Measurements from ENCODE around the gene MRPL11. TPM values are rescaled to one million over a fixed set of nuclear protein-coding genes. Genes with fewer than 3 reads are reported as not detected.
A peak's percentile ranks its signal among the peaks of the same experiment; 100 is the strongest.
"Not testable (repeated sequence)": the region's sequence is repeated elsewhere in the genome, so short reads cannot be mapped to it uniquely, and the experiment has no call there.

MRPL11 gene
- total and polyA plus RNA-seq, 2 experiments from 2014 or later, result 139 to 237 TPM

GRCh38 chr11:66432597-66432996, 6.1 kb downstream of the MRPL11 start (continued):
- no peak for TF ChIP-seq ZNF331 (CRISPR knock-in tag; IDR thresholded peaks at IDR 0.05; ENCODE audit: low read depth)
- no peak for TF ChIP-seq EZH2 (IDR thresholded peaks at IDR 0.05; ENCODE audit: low read depth, unreplicated experiment)
- TF ChIP-seq POLR2AphosphoS5 (IDR thresholded peaks at IDR 0.05; ENCODE audit: low read depth), result no peak

GRCh38 chr11:66431871-66432329, 6.7 kb downstream of the MRPL11 start:
- not testable (repeated sequence) for H4K20me1 ChIP-seq (replicated peaks; ENCODE audit: insufficient read depth); H3K27ac Mint-ChIP-seq; H3K4me2 ChIP-seq; H3K9me3 Mint-ChIP-seq; H3F3A ChIP-seq (replicated peaks; ENCODE audit: low read depth); H3K4me1 Mint-ChIP-seq; H3K27me3 Mint-ChIP-seq (ENCODE audit: insufficient read depth, low read depth, poor library complexity); H3K9me2 ChIP-seq (ENCODE audit: insufficient read depth); H3K4me3 ChIP-seq; DNase-seq (ENCODE audit: low spot score); H2AFZ ChIP-seq; H3K27me3 ChIP-seq (ENCODE audit: insufficient read depth); H3K4me1 ChIP-seq (ENCODE audit: insufficient read depth); ATAC-seq; H3K4me3 Mint-ChIP-seq; H3K79me2 ChIP-seq (replicated peaks; ENCODE audit: insufficient read depth)
- H3K36me3 Mint-ChIP-seq (ENCODE audit: low read depth), result peaks cover 35% of the 10 kb centered on the region
- H3K36me3 ChIP-seq (ENCODE audit: insufficient read depth), result peaks cover 11% of the 10 kb centered on the region; the same call in 1 of the 2 replicates
- H3K27ac ChIP-seq (ENCODE audit: low read depth), result peak overlapping the region; percentile 59; the same call in 1 of the 2 replicates

GRCh38 chr11:66431287-66431686, 7.4 kb downstream of the MRPL11 start:
- H3K27me3 Mint-ChIP-seq (ENCODE audit: insufficient read depth, low read depth, poor library complexity); H3K4me1 Mint-ChIP-seq; H3K4me2 ChIP-seq; H3K4me3 ChIP-seq; H2AFZ ChIP-seq; H3K4me1 ChIP-seq (ENCODE audit: insufficient read depth); ATAC-seq; H3K9me2 ChIP-seq (ENCODE audit: insufficient read depth); H3K9me3 Mint-ChIP-seq; H3K27ac Mint-ChIP-seq; H3K4me3 Mint-ChIP-seq; H3K27me3 ChIP-seq (ENCODE audit: insufficient read depth); H3F3A ChIP-seq (replicated peaks; ENCODE audit: low read depth); H4K20me1 ChIP-seq (replicated peaks; ENCODE audit: insufficient read depth); H3K79me2 ChIP-seq (replicated peaks; ENCODE audit: insufficient read depth); DNase-seq (ENCODE audit: low spot score): not testable (repeated sequence)
- Histone ChIP-seq H3K36me3 (ENCODE audit: insufficient read depth) (peaks cover 11% of the 10 kb centered on the region; the same call in 1 of the 2 replicates), H3K27ac (ENCODE audit: low read depth) (0 out of 2 replicates have a peak overlapping the region, but pooled peaks have one; percentile 59)
- H3K36me3 Mint-ChIP-seq (ENCODE audit: low read depth), result peaks cover 29% of the 10 kb centered on the region

GRCh38 chr11:66429983-66430602, 8.6 kb downstream of the MRPL11 start:
- no peak overlapping the region for H3K4me2 ChIP-seq
- no peak overlapping the region for H3K27ac ChIP-seq (ENCODE audit: low read depth)
- Mint-ChIP-seq H3K9me3 (no peaks in the 10 kb centered on the region; the same call in 2 of the 3 replicates), H3K27me3 (ENCODE audit: insufficient read depth, low read depth, poor library complexity) (peaks cover 5% of the 10 kb centered on the region), H3K36me3 (ENCODE audit: low read depth) (peaks cover 17% of the 10 kb centered on the region), H3K4me1 (no peaks in the 10 kb centered on the region), H3K4me3 (no peak overlapping the region; the same call in 2 of the 3 replicates), H3K27ac (no peak overlapping the region)
- TF ChIP-seq CTCF (conservative IDR thresholded peaks at IDR 0.05; ENCODE audit: low read depth in 2 of 2) (peak; percentile 92 to 95), NANOG (IDR thresholded peaks at IDR 0.05; ENCODE audit: borderline replicate concordance) (no peak)
- H3K27me3 ChIP-seq (ENCODE audit: insufficient read depth), result no peaks in the 10 kb centered on the region
- H4K20me1 ChIP-seq (replicated peaks; ENCODE audit: insufficient read depth), result peaks cover 4% of the 10 kb centered on the region; the same call in 1 of the 2 replicates
- H3F3A ChIP-seq (replicated peaks; ENCODE audit: low read depth), result peaks cover 9% of the 10 kb centered on the region
- H3K79me2 ChIP-seq (replicated peaks; ENCODE audit: insufficient read depth), result no peaks in the 10 kb centered on the region
- DNase-seq (ENCODE audit: low spot score), result peak; percentile 94
- no peak overlapping the region for H3K4me3 ChIP-seq
- peaks cover 3% of the 10 kb centered on the region; the same call in 1 of the 2 replicates for H3K36me3 ChIP-seq (ENCODE audit: insufficient read depth)
- peak; percentile 98 for ATAC-seq
- no peaks in the 10 kb centered on the region for H3K4me1 ChIP-seq (ENCODE audit: insufficient read depth)
- no peak overlapping the region for H2AFZ ChIP-seq
- no peaks in the 10 kb centered on the region for H3K9me2 ChIP-seq (ENCODE audit: insufficient read depth)

All from GM23338 (cell line).